GM21723 (cell line): Measurements from ENCODE around the gene CEP95.
"Not testable (repeated sequence)": the region's sequence is repeated elsewhere in the genome, so short reads cannot be mapped to it uniquely, and the experiment has no call there.

Source experiments
- ATAC-seq: cut with Tn5 transposase; IDR thresholded peaks from one replicate; pipeline ENCODE4 v1.9.1; 2021; ENCODE audit warnings: mild to moderate bottlenecking, moderate library complexity; ENCODE audit not compliant: unreplicated experiment

CEP95 gene

GRCh38 chr17:64494121-64494520 is 12.7 kb upstream of the CEP95 start:
- no peak for ATAC-seq

- not testable (repeated sequence) for ATAC-seq
These were observed 11.5 kb upstream of the CEP95 start for GRCh38 chr17:64495300-64495699.

GRCh38 chr17:64496348-64496785 is 10.4 kb upstream of the CEP95 start:
- no peak for ATAC-seq

- ATAC-seq: peak; percentile 80
These were observed 9.8 kb upstream of the CEP95 start, which contains the start of gene POLG2 for GRCh38 chr17:64496786-64497564. Gene POLG2, minus strand, starts transcription at chr17:64497054. Its CDS starts 86 bp downstream, at chr17:64496968.

- ATAC-seq: no peak
These were observed 9.2 kb upstream of the CEP95 start for GRCh38 chr17:64497565-64498035.

GRCh38 chr17:64498308-64499203 is 8.2 kb upstream of the CEP95 start:
- ATAC-seq: no peak

GRCh38 chr17:64499805-64500486 is 6.8 kb upstream of the CEP95 start:
- ATAC-seq: no peak

- ATAC-seq: no peak
These were observed 6.3 kb upstream of the CEP95 start for GRCh38 chr17:64500487-64500859.

- no peak for ATAC-seq
These were observed 5.7 kb upstream of the CEP95 start for GRCh38 chr17:64500862-64501765.

- ATAC-seq: no peak
These were observed 4.8 kb upstream of the CEP95 start for GRCh38 chr17:64502021-64502420.

GRCh38 chr17:64502809-64503208 is 4.0 kb upstream of the CEP95 start:
- no peak for ATAC-seq

- ATAC-seq: no peak
These were observed 3.4 kb upstream of the CEP95 start for GRCh38 chr17:64503341-64503740.

- ATAC-seq: no peak
These were observed 2.7 kb upstream of the CEP95 start for GRCh38 chr17:64503821-64504768.

- ATAC-seq: no peak
These were observed 1.9 kb upstream of the CEP95 start for GRCh38 chr17:64504769-64505339.

- peak; percentile 42 for ATAC-seq
These were observed 1.2 kb upstream of the CEP95 start for GRCh38 chr17:64505340-64506200.

- peak; percentile 60 for ATAC-seq
These were observed 589 bp upstream of the CEP95 start, which contains the start of gene DDX5 for GRCh38 chr17:64506201-64506575. Gene DDX5, minus strand, starts transcription at chr17:64506289. Its CDS starts 170 bp downstream, at chr17:64506119.

- ATAC-seq: peak; percentile 11
These were observed 621 bp downstream of the CEP95 start for GRCh38 chr17:64507413-64507782.

GRCh38 chr17:64508683-64509082 is 1.9 kb downstream of the CEP95 start:
- no peak for ATAC-seq
